Lung (tissue), 5 donors: ENCODE data around the gene CTR9. TPM values are rescaled to one million over a fixed set of nuclear protein-coding genes. Genes with fewer than 3 reads are reported as not detected.

Source experiments
- polyA plus RNA-seq, 2 donors: library from polyadenylated mRNA; stranded (reverse); fragments of 200-250 nt; gene quantifications; one replicate each; pipeline ENCODE4 v1.2.1, GENCODE V29; 2013
- small RNA-seq: library from RNA; depleted of rRNA; stranded (forward); fragments of <200 nt; gene quantifications from one replicate; pipeline ENCODE3, GENCODE V24; 2014; ENCODE audit warnings: low replicate concordance
- total RNA-seq, 2 donors: library from RNA; depleted of rRNA in 1 of 2; stranded (reverse); fragments of >200 nt in 1 of 2; gene quantifications; one replicate each; pipeline ENCODE4 v1.2.1, GENCODE V29; 2014 to 2021
- donor health status: Bipolar disorder and iron deficiency.
- donor health status: healthy.
- donor health status: DM: yes; HTN: yes; CAD: no.

Gene CTR9
- total and polyA plus RNA-seq, 4 donors, result 13.2 to 40.0 (median 22.1) TPM

Small RNA genes within 50 kb of the gene (small RNA-seq; reads per million reads assigned to genes)
- gene RF00019 (not detected), gene SNORD97 (not detected)

Other genes with a start within 250 kb of the CTR9 start
- 10 to 100 TPM; 45.5 to 63.8 TPM for gene RNF141, start 210.1 kb upstream of the CTR9 start, total RNA-seq
- gene RNF141, start 210.1 kb upstream of the CTR9 start, polyA plus RNA-seq, result 10 to 100 TPM; 14.8 to 21.2 TPM
- 10 to 100 TPM; 51.2 to 70.8 TPM for gene LYVE1, start 182.6 kb upstream of the CTR9 start, total RNA-seq
- 10 to 100 TPM; 22.5 to 22.6 TPM for gene LYVE1, start 182.6 kb upstream of the CTR9 start, polyA plus RNA-seq
- gene IRAG1, start 57.5 kb upstream of the CTR9 start, total RNA-seq, result 10 to 100 TPM; 16.1 to 17.0 TPM
- 10 to 100 TPM in 1 of 2 donors, 1 to 10 TPM in 1; 2.8 to 10.4 TPM for gene IRAG1, start 57.5 kb upstream of the CTR9 start, polyA plus RNA-seq
- gene EIF4G2, start 57.7 kb downstream of the CTR9 start, total RNA-seq, result 100 to 1,000 TPM; 750 to 932 TPM
- 100 to 1,000 TPM; 189 to 325 TPM for gene EIF4G2, start 57.7 kb downstream of the CTR9 start, polyA plus RNA-seq
- 10 to 100 TPM; 39.0 to 57.9 TPM for gene ZBED5, start 106.8 kb downstream of the CTR9 start, total RNA-seq
- gene ZBED5, start 106.8 kb downstream of the CTR9 start, polyA plus RNA-seq, result 10 to 100 TPM; 18.0 to 40.8 TPM